ENCODE data around the gene CEP126.
"Not testable (repeated sequence)": the region's sequence is repeated elsewhere in the genome, so short reads cannot be mapped to it uniquely, and the experiment has no call there.

- TF ChIP-seq CTCF, POLR2A (IDR thresholded peaks at IDR 0.05): not testable (repeated sequence)
Observed at GRCh38 chr11:101994052-101994469, 79.3 kb downstream of the CEP126 start.

All from testis (tissue), 2 donors.